ENCODE measurements around the gene TMEM140. TPM values are rescaled to one million over a fixed set of nuclear protein-coding genes. Genes with fewer than 3 reads are reported as not detected.

Gene TMEM140
- total and polyA plus RNA-seq, 9 of the 15 experiments (the other 6 are each of a cell fraction or from before 2014, with no cell fraction given), result 0.03 to 0.82 (median 0.23) TPM

DNA sequence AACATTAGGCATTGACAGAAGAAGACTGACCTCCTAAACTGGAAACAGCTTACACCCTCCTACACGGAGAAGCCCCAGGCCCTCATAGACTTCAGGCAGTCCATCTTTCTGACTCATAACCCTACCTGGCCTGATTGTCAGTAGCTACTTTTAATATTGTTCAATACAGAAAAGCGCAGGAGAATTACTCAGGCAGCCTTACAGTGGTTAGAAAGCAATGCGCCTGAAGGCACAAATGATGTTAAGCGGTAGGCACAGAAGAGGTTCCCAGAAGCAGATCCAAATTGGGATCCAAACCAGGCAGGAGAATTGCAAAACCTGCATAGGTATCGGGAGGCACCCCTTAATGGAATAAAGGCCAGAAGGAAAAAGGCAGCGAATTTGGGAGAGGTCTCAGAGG lies 28.1 kb downstream of the TMEM140 start:
- intact Hi-C loops (cut with micrococcal nuclease), result loop anchor here (10.0 kb wide), 1 partner anchor 301 kb away; no protein-coding TSS in a partner anchor
- TF ChIP-seq, protein P1, sequence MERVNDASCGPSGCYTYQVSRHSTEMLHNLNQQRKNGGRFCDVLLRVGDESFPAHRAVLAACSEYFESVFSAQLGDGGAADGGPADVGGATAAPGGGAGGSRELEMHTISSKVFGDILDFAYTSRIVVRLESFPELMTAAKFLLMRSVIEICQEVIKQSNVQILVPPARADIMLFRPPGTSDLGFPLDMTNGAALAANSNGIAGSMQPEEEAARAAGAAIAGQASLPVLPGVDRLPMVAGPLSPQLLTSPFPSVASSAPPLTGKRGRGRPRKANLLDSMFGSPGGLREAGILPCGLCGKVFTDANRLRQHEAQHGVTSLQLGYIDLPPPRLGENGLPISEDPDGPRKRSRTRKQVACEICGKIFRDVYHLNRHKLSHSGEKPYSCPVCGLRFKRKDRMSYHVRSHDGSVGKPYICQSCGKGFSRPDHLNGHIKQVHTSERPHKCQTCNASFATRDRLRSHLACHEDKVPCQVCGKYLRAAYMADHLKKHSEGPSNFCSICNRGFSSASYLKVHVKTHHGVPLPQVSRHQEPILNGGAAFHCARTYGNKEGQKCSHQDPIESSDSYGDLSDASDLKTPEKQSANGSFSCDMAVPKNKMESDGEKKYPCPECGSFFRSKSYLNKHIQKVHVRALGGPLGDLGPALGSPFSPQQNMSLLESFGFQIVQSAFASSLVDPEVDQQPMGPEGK (CRISPR knock-in tag; IDR thresholded peaks at IDR 0.05; ENCODE audit: borderline replicate concordance), result no peak
- TF ChIP-seq NFRKB (IDR thresholded peaks at IDR 0.05; ENCODE audit: low read depth) (no peak), ESRRA (IDR thresholded peaks at IDR 0.05; ENCODE audit: borderline replicate concordance, low read depth) (no peak), ZSCAN32 (CRISPR knock-in tag; IDR thresholded peaks at IDR 0.05) (no peak), CAMTA2 (CRISPR knock-in tag; conservative IDR thresholded peaks at IDR 0.05) (no peak), NCOR1 (IDR thresholded peaks at IDR 0.05) (no peak), ZBTB17 (CRISPR knock-in tag; IDR thresholded peaks at IDR 0.05) (no peak), POLR3A (IDR thresholded peaks at IDR 0.05; ENCODE audit: borderline replicate concordance, extremely low read depth, insufficient read depth, insufficient read length) (no peak), BDP1 (IDR thresholded peaks at IDR 0.05; ENCODE audit: insufficient read depth, insufficient read length) (no peak), ZNF57 (CRISPR knock-in tag; IDR thresholded peaks at IDR 0.05) (no peak)
- TF ChIP-seq, protein P2, sequence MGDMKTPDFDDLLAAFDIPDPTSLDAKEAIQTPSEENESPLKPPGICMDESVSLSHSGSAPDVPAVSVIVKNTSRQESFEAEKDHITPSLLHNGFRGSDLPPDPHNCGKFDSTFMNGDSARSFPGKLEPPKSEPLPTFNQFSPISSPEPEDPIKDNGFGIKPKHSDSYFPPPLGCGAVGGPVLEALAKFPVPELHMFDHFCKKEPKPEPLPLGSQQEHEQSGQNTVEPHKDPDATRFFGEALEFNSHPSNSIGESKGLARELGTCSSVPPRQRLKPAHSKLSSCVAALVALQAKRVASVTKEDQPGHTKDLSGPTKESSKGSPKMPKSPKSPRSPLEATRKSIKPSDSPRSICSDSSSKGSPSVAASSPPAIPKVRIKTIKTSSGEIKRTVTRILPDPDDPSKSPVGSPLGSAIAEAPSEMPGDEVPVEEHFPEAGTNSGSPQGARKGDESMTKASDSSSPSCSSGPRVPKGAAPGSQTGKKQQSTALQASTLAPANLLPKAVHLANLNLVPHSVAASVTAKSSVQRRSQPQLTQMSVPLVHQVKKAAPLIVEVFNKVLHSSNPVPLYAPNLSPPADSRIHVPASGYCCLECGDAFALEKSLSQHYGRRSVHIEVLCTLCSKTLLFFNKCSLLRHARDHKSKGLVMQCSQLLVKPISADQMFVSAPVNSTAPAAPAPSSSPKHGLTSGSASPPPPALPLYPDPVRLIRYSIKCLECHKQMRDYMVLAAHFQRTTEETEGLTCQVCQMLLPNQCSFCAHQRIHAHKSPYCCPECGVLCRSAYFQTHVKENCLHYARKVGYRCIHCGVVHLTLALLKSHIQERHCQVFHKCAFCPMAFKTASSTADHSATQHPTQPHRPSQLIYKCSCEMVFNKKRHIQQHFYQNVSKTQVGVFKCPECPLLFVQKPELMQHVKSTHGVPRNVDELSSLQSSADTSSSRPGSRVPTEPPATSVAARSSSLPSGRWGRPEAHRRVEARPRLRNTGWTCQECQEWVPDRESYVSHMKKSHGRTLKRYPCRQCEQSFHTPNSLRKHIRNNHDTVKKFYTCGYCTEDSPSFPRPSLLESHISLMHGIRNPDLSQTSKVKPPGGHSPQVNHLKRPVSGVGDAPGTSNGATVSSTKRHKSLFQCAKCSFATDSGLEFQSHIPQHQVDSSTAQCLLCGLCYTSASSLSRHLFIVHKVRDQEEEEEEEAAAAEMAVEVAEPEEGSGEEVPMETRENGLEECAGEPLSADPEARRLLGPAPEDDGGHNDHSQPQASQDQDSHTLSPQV (IDR thresholded peaks at IDR 0.05), result no peak
- TF ChIP-seq, protein P3, sequence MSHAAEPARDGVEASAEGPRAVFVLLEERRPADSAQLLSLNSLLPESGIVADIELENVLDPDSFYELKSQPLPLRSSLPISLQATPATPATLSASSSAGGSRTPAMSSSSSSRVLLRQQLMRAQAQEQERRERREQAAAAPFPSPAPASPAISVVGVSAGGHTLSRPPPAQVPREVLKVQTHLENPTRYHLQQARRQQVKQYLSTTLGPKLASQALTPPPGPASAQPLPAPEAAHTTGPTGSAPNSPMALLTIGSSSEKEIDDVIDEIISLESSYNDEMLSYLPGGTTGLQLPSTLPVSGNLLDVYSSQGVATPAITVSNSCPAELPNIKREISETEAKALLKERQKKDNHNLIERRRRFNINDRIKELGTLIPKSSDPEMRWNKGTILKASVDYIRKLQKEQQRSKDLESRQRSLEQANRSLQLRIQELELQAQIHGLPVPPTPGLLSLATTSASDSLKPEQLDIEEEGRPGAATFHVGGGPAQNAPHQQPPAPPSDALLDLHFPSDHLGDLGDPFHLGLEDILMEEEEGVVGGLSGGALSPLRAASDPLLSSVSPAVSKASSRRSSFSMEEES (CRISPR knock-in tag; IDR thresholded peaks at IDR 0.05), result no peak
- Histone ChIP-seq H3K27ac (ENCODE audit: extremely low read depth, low read depth, low read length) (no peak overlapping the region), H3K9me3 (replicated peaks; ENCODE audit: control insufficient read depth, insufficient read depth, low read depth, low read length) (peaks cover 6% of the 10 kb centered on the region), H4K20me1 (replicated peaks; ENCODE audit: control insufficient read depth, insufficient read depth, low read length) (no peaks in the 10 kb centered on the region), H3K79me2 (ENCODE audit: control insufficient read depth, insufficient read depth, low read length) (no peaks in the 10 kb centered on the region), H3K9me1 (ENCODE audit: control insufficient read depth, insufficient read depth, low read length) (no peaks in the 10 kb centered on the region), H2AFZ (ENCODE audit: low read depth, low read length) (no peak overlapping the region), H3K36me3 (ENCODE audit: control insufficient read depth, insufficient read depth, low read length) (no peaks in the 10 kb centered on the region), H3K9ac (ENCODE audit: insufficient read depth in 1 of 2, low read depth in 2 of 2, low read length in 2 of 2) (no peak overlapping the region), H3K4me1 (replicated peaks in 1 of 2; ENCODE audit: control insufficient read depth in 2 of 2, insufficient read depth in 2 of 2, low read length in 2 of 2) (peaks cover 0 to under 1% of the 10 kb centered on the region in 2 experiments; a peak in 3 of 5 replicates), H3K27me3 (ENCODE audit: control insufficient read depth in 2 of 2, insufficient read depth in 2 of 2, low read length in 2 of 2) (no peaks in the 10 kb centered on the region), H3K4me2 (ENCODE audit: insufficient read depth, low read length) (no peak overlapping the region), H3K4me3 (no peak overlapping the region)
- FAIRE-seq, result no peak
- BruUV-seq (replicated peaks), result no TSS peak
- ChIA-PET CTCF (ENCODE audit: low intra/inter-chr PET ratio) (no interaction called here), POLR2A (interaction anchor here (0.6 to 1.6 kb wide), 4 partner anchors 9 to 660 kb away, joined by 3 to 4 read pairs (median 3); no protein-coding TSS in a partner anchor)
- in situ Hi-C loops (cut with MboI), result no loop called here
- DNase-seq (ENCODE audit: extremely low read depth in 1 of 4, low spot score in 3 of 4), result no peak
- WGBS (ENCODE audit: insufficient coverage, low coverage, missing lambda C conversion rate), result 36% methylated on average over 6 of the region's 6 CpGs
- no peak for ATAC-seq

Measured in K562 (cell line).